NCI-H526 (cell line): ENCODE measurements around the gene WFDC2.

Source experiments
- DNase-seq, 2 experiments: peaks; one replicate each; lab custom pipeline; 2025; lab: John Stamatoyannopoulos, UW

The WFDC2 gene

GRCh38 chr20:45497971-45498494, 28.5 kb downstream of the WFDC2 start:
- no peak for DNase-seq

- peak in 1 of 2 experiments; percentile 36 for DNase-seq
These were observed 30.5 kb downstream of the WFDC2 start for GRCh38 chr20:45500022-45500421.

DNA sequence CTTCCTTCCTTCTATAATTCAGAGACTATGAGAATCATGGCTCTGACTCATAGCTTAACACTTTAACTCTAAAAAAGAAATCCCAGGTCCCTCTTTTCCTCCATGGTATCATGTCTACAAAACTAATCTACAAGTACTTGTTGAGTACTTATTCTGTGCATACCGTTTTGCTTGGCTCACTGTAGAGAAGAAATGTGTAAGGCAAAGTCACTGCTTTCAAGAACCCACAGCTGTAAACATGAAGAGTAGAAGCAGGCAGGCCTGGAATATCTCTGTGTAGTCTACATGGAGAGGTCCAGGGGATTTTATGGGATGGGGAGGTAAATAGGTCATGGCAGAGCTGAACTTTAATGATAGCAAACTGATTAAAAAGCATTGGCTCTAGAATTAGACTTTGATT, 32.0 kb downstream of the WFDC2 start:
- DNase-seq, result no peak

DNA sequence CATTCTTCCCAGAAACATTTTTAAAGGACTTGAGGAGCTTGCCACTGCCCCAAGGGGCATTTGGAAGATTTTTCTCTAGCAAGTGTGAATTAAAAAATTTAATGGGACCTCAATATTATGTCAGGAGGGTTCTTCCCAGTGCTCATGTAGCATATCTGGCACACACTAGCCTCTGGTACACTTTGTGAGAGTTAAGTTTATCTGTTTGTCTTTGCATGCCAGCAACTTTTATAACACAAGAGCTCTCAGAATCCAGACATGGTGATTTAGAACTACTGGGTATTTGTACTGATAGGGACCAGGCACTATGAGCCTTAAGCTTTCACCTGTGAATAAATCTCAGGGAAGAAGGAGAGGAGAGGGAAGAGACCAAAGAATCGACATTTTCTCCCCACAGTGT, 33.0 kb downstream of the WFDC2 start:
- no peak for DNase-seq

DNA sequence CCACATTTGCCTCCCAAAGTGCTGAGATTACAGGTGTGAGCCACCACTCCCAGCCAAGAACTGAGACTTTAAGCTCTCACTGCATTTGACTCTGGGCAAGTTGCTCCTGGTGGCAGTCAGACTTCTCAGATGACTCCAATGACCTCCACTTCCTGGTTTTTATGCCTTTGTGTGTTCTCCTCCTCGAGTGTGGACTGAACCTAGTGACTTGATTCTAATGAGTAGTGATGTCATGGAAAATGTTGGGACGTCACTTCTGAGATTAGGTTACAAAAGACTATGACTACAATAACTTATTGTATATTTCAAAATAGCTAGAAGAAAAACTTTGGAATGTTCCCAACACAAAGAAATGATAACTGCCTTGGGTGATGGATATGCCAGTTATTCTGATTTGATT, 33.9 kb downstream of the WFDC2 start:
- no peak for DNase-seq

DNA sequence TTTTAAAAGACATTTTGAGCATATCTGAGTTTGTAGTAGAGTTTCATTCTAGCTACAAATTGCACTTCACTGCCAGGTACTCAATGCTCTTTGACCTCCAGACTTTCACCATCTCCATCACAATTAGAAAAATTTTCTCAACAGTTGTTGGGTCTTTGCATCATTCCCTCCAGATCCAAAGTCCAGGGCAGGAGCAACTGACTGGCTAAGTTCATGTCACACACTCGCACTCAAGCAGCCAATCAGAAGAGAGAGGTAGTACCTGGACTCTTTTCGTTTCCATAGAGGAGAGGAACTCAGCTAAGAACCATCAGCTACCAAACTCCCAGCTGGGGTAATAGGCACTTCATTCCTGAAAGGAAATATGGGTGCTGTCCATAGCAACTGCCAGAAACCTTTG, 36.8 kb downstream of the WFDC2 start:
- no peak for DNase-seq

GRCh38 chr20:45507011-45507820, 37.7 kb downstream of the WFDC2 start:
- DNase-seq, result no peak

DNA sequence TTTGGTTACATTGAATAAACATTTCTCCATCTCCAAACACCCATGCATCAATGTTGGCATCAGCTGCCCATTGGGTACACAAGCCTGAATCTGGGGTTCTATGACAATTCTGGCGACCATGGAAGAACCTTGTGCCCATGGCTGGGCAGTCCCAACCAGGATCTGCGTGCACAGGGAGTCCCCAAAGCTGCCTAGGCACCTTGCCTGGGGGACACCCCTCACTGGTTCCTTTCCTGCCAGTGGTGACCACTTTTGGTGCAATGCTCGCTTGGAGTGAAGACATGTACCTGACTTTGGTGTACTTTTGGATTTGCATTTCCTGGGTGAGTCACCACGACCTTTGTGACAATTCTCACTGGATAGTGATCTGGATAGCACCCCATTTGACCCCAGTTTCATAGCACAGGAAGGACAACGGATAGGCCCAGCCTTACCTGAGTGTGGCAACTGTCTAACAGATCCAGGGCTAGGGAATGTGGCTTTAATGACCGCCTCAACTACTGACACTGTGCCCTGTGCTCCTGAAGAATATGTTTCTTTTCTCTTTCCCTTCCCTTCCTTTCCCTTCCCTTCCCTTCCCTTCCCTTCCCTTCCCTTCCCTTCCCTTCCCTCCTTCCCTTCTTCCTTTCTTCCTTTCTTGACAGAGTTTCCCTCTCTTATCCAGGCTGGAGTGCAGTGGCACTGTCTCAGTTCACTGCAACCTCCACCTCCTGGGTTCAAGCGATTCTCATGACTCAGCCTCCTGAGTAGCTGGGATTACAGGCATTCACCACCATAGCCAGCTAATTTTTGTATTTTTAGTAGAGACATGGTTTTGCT, 38.7 kb downstream of the WFDC2 start:
- DNase-seq, result no peak

DNA sequence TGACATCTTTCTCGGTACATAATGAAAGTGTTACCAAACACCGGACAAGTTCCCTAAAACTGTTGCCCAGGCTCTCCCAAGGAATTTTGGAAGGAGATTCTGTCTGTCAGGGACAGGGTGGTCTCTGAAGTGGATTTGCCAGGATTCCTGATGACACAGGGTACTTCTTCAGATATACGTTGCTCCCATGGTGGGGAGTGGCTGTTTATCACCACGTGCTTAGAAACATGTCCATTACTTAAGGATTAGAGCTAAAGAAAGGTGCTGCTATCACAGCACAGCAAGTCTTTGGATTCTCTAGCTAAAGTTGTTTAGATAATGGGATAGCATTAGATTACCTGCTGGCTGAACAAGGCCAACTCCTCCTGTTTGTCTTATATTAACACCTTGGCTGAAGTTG, 39.5 kb downstream of the WFDC2 start:
- no peak for DNase-seq

GRCh38 chr20:45510242-45510862, 40.8 kb downstream of the WFDC2 start:
- no peak for DNase-seq

DNA sequence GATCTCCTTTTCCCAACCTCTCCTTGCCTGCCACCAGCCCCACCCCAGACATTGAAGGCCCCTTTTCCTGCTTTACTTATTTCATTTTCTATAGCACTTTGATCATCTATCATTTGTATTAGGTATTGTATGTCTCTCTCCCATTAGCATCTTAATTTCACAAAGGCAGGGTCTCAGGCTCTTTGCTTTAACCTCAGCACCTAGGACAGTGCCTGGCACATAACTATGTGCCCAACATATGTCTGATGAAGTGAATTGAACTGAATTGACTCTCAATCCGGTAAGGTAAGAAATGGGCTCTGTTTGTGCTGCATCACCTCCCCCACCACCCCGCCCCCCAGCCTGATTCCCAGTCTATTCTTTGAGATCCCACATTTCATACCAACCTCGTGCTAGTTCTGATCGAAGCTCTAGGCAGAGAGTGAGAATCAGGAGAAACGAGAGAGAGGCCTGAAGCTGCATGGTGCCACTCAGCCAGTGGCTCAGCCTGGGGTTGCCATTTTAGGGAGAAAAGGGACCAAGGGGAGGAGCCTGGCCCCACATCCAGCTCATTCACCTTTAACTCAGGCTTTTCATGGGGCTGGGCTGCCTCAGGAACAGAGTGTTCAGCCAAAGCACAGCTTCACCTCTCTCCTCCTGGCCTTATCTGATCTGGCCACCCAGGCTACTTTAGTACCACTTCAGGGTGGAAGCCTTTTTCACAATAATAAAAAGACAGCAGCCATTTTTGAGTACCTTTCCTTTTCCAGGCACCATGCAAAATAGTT, 45.8 kb downstream of the WFDC2 start, which contains the start of gene SPINT3:
Gene SPINT3 (minus strand): TSS at position 476 of the 767 bp plus-strand sequence. CDS start 14 bp downstream, at position 462.
- DNase-seq, result no peak

- DNase-seq, result no peak
These were observed 48.7 kb downstream of the WFDC2 start for GRCh38 chr20:45518282-45518681.

DNA sequence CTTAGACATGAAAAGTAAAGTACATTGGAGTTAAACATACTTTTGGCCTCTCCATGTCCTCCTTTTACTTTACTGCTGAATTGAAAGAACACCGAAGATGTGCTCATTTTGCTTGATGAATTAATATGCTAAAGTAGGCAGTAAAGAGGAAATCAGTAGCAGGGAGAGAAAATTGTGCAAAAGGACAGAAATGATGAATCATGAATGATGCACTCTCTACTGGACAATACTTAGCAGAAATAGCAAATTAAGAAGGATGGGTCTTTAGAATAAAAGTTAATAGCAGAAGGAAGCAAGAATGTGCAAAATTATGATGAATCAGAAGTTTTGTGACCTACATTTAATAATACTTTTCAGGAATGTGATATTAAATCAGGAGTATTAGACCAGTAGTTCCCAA, 54.3 kb downstream of the WFDC2 start:
- no peak for DNase-seq

DNA sequence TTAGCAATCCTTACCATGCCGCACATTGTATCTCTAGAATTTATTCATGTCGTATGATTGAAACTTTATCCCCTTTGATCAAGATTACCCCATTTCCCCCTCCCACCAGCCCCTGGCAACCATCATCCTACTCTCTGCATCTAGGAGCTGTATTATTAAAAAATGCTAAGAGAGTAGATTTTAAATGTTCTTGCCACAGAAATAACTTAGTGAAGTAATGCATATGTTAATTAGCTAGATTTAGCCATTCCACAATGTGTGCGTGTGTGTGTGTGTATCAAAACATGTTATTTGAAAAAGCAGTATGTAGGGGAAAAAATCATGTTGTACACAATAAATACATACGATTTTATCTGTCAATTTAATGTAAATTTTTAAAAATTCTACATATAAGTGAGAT, 57.7 kb downstream of the WFDC2 start:
- DNase-seq, result no peak
